ENCODE data around the gene PRKG1.

DNA sequence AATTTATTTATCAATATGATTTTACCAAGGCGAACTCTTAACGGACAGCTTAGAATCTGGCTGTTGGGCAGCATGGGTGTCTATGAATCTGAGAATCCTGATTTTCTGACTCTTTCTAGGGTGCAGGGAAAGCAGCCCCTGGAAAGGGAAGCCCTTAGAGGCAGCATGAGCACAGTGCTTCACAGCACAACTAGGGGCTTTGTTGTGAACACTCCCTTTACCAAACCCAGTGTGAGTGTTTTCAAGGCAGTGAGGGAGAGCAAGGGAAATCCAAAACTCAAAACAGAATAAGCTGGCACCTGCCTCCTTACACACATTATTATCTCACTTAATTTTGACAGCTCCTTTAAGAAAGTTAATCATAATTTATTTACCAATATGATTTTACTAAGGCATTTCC, 741.4 kb downstream of the PRKG1 start:
- TF ChIP-seq, protein P1, sequence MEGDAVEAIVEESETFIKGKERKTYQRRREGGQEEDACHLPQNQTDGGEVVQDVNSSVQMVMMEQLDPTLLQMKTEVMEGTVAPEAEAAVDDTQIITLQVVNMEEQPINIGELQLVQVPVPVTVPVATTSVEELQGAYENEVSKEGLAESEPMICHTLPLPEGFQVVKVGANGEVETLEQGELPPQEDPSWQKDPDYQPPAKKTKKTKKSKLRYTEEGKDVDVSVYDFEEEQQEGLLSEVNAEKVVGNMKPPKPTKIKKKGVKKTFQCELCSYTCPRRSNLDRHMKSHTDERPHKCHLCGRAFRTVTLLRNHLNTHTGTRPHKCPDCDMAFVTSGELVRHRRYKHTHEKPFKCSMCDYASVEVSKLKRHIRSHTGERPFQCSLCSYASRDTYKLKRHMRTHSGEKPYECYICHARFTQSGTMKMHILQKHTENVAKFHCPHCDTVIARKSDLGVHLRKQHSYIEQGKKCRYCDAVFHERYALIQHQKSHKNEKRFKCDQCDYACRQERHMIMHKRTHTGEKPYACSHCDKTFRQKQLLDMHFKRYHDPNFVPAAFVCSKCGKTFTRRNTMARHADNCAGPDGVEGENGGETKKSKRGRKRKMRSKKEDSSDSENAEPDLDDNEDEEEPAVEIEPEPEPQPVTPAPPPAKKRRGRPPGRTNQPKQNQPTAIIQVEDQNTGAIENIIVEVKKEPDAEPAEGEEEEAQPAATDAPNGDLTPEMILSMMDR (conservative IDR thresholded peaks at IDR 0.05; ENCODE audit: low read depth, low read length) = no peak
- no peak for TF ChIP-seq EZH2 (IDR thresholded peaks at IDR 0.05; ENCODE audit: low read length, unreplicated experiment)
- TF ChIP-seq EZH2phosphoT487 (IDR thresholded peaks at IDR 0.05; ENCODE audit: borderline replicate concordance, low read length) = no peak
